Measurements from ENCODE around the gene HELB. TPM values are rescaled to one million over a fixed set of nuclear protein-coding genes. Genes with fewer than 3 reads are reported as not detected.

Gene HELB
- polyA plus RNA-seq, 1 donor from 2014 or later: 1.8 TPM

Other genes with a start within 250 kb of the HELB start
- gene LLPH, start 171.7 kb upstream of the HELB start, polyA plus RNA-seq: 4.6 and 6.9 TPM in 2 replicates
- 24.5 and 45.7 TPM in 2 replicates for gene TMBIM4, start 132.5 kb upstream of the HELB start, polyA plus RNA-seq
- 0.31 and 0.70 TPM in 2 replicates for gene IRAK3, start 113.3 kb upstream of the HELB start, polyA plus RNA-seq